Liver (tissue), 9 donors: ENCODE results near the gene PTGIS. TPM values are rescaled to one million over a fixed set of nuclear protein-coding genes. Genes with fewer than 3 reads are reported as not detected.

Source experiments
- DNase-seq: peaks from one replicate; pipeline ENCODE4 v3.0.0-alpha.2; 2017; ENCODE audit warnings: low spot score
- H3K27ac ChIP-seq, 2 donors: one replicate each; pipeline ENCODE4 v1.7.0; 2013; ENCODE audit warnings: inconsistent platforms in 2 of 2, low read length in 2 of 2, control low read depth in 1 of 2, low read depth in 1 of 2, mild to moderate bottlenecking in 1 of 2
- H3K27me3 ChIP-seq, 4 donors: one replicate each; pipeline versions ENCODE4 v1.6.1 to v1.7.0; 2013; ENCODE audit warnings: low read length in 3 of 4, inconsistent platforms in 1 of 4, mild to moderate bottlenecking in 1 of 4, moderate library complexity in 1 of 4; ENCODE audit not compliant: control insufficient read depth in 4 of 4, insufficient read depth in 4 of 4
- H3K36me3 ChIP-seq, 4 donors: one replicate each; pipeline versions ENCODE4 v1.6.1 to v1.7.0; 2013; ENCODE audit warnings: low read length in 3 of 4, mild to moderate bottlenecking in 3 of 4, low read depth in 1 of 4, moderate library complexity in 1 of 4; ENCODE audit not compliant: control insufficient read depth in 4 of 4, insufficient read depth in 3 of 4
- H3K4me1 ChIP-seq, 4 donors: one replicate each; pipeline versions ENCODE4 v1.6.1 to v1.7.0; 2013; ENCODE audit warnings: low read length in 3 of 4, mild to moderate bottlenecking in 3 of 4, moderate library complexity in 1 of 4; ENCODE audit not compliant: control insufficient read depth in 4 of 4, insufficient read depth in 4 of 4
- H3K4me3 ChIP-seq, 3 donors: one replicate each; pipeline versions ENCODE4 v1.6.1 to v1.7.0; 2013; ENCODE audit warnings: low read length in 3 of 3, control low read depth in 1 of 3, low read depth in 1 of 3, mild to moderate bottlenecking in 1 of 3
- H3K9ac ChIP-seq, 2 donors: one replicate each; pipeline ENCODE4 v1.7.0; 2013; ENCODE audit warnings: low read length in 2 of 2, mild to moderate bottlenecking in 2 of 2, moderate library complexity in 2 of 2, control low read depth in 1 of 2, low read depth in 1 of 2
- H3K9me3 ChIP-seq, 4 donors: one replicate each; pipeline versions ENCODE4 v1.6.1 to v1.7.0; 2013; ENCODE audit warnings: low read length in 3 of 4; ENCODE audit not compliant: control insufficient read depth in 4 of 4
- CTCF ChIP-seq: fragments of 150-350 bp; IDR thresholded peaks from 2 replicates; pipeline ENCODE4 v1.5.1; 2017; ENCODE audit warnings: improper control_type of control experiment, low read depth, low read length; ENCODE audit not compliant: missing input control
- EGR1 ChIP-seq, 2 donors: IDR thresholded peaks; 2 replicates each; pipeline ENCODE4 v1.6.1; 2016 to 2018; ENCODE audit warnings: antibody characterized with exemption in 2 of 2, low read depth in 2 of 2
- FOXA1 ChIP-seq: IDR thresholded peaks from 2 replicates; pipeline ENCODE4 v1.6.1; 2016; ENCODE audit warnings: antibody characterized with exemption
- FOXA2 ChIP-seq: IDR thresholded peaks from 2 replicates; pipeline ENCODE4 v1.6.1; 2016; ENCODE audit warnings: antibody characterized with exemption
- GABPA ChIP-seq, 2 donors: IDR thresholded peaks in 1 of 2; conservative IDR thresholded peaks in 1 of 2; 2 replicates each; pipeline ENCODE4 v1.6.1; 2016; ENCODE audit warnings: antibody characterized with exemption in 2 of 2, mild to moderate bottlenecking in 1 of 2, moderate library complexity in 1 of 2
- HNF4A ChIP-seq, 2 donors: conservative IDR thresholded peaks; 2 replicates each; pipeline ENCODE4 v1.6.1; 2016; ENCODE audit warnings: antibody characterized with exemption in 2 of 2, mild to moderate bottlenecking in 2 of 2
- HNF4G ChIP-seq: IDR thresholded peaks from 2 replicates; pipeline ENCODE4 v1.6.1; 2016; ENCODE audit warnings: antibody characterized with exemption
- JUND ChIP-seq, 2 donors: IDR thresholded peaks; 2 replicates each; pipeline ENCODE4 v1.6.1; 2016; ENCODE audit warnings: antibody characterized with exemption in 2 of 2
- NR2F2 ChIP-seq: IDR thresholded peaks from 2 replicates; pipeline ENCODE4 v1.6.1; 2016; ENCODE audit warnings: antibody characterized with exemption
- RAD21 ChIP-seq, 2 donors: IDR thresholded peaks; 2 replicates each; pipeline ENCODE4 v1.6.1; 2016; ENCODE audit warnings: antibody characterized with exemption in 2 of 2, mild to moderate bottlenecking in 2 of 2
- REST ChIP-seq: IDR thresholded peaks from 2 replicates; pipeline ENCODE4 v1.6.1; 2016; ENCODE audit warnings: antibody characterized with exemption, mild to moderate bottlenecking
- RXRA ChIP-seq, 2 donors: IDR thresholded peaks; 2 replicates each; pipeline ENCODE4 v1.6.1; 2017 to 2018; ENCODE audit warnings: antibody characterized with exemption in 2 of 2, mild to moderate bottlenecking in 1 of 2
- SP1 ChIP-seq: IDR thresholded peaks from 2 replicates; pipeline ENCODE4 v1.6.1; 2018; ENCODE audit warnings: antibody characterized with exemption, mild to moderate bottlenecking
- TAF1 ChIP-seq: conservative IDR thresholded peaks from 2 replicates; pipeline ENCODE4 v1.6.1; 2016; ENCODE audit warnings: antibody characterized with exemption, mild to moderate bottlenecking
- YY1 ChIP-seq: IDR thresholded peaks from 2 replicates; pipeline ENCODE4 v1.6.1; 2016; ENCODE audit warnings: antibody characterized with exemption, mild to moderate bottlenecking
- WGBS: extraction: QIAGEN DNeasy Blood & Tissue Kit; methylation state at CpG from one replicate; pipeline ENCODE4 v1.1.7; 2013; 5-methylcytosine and 5-hydroxymethylcytosine counted together
- polyA plus RNA-seq, 2 donors: library from polyadenylated mRNA; stranded (reverse) in 1 of 2; unstranded in 1 of 2; fragments of 200-250 nt in 1 of 2; fragments of >200 nt in 1 of 2; fragmentation: Nextera tagmentation in 1 of 2; extraction: Ambion mirVana in 1 of 2; gene quantifications; one replicate each; pipeline versions ENCODE4 v1.2.1 to v1.2.3, GENCODE V29; 2013 to 2015
- total RNA-seq, 2 donors: library from RNA; depleted of rRNA; stranded (reverse); fragments of >200 nt; gene quantifications; one replicate each; pipeline ENCODE4 v1.2.3, GENCODE V29; 2014
- TF ChIP-seq, protein P1 (sequence below): IDR thresholded peaks from 2 replicates; pipeline ENCODE4 v1.6.1; 2016; ENCODE audit warnings: antibody characterized with exemption
- TF ChIP-seq, protein P2 (sequence below): IDR thresholded peaks from 2 replicates; pipeline ENCODE4 v1.6.1; 2016; ENCODE audit warnings: antibody characterized with exemption
- TF ChIP-seq, protein P3 (sequence below): IDR thresholded peaks from 2 replicates; pipeline ENCODE4 v1.6.1; 2016; ENCODE audit warnings: antibody characterized with exemption
- donor health status: healthy.
- donor health status: healthy.
- donor health status: healthy.
- donor health status: healthy.
- donor health status: healthy.

Gene PTGIS
- total and polyA plus RNA-seq, 4 donors = 2.2 to 6.3 (median 3.8) TPM

DNA sequence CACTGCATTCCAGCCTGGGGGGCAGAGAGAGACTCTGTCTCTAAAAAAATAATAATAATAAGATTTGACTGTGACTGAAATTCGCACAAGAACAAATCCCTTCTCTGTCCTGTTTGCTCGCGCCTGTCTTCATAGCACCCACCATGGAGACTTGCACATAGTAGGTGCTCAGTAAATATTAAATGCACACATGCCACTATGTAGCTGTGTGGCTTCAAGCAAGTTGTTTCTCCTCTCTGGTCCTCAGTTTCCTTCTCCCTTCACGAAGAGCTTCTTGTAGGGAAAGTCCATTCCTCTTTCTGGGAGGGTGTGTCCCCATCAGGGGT, 15.4 kb upstream of the PTGIS start:
- H3K27me3 ChIP-seq = no peaks in the 10 kb centered on the region
- no peak for TF ChIP-seq HNF4G
- no peak for TF ChIP-seq FOXA1
- TF ChIP-seq, protein P1, sequence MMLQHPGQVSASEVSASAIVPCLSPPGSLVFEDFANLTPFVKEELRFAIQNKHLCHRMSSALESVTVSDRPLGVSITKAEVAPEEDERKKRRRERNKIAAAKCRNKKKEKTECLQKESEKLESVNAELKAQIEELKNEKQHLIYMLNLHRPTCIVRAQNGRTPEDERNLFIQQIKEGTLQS = no peak
- TF ChIP-seq HNF4A (conservative IDR thresholded peaks at IDR 0.05) = no peak
- TF ChIP-seq NR2F2 = no peak
- TF ChIP-seq FOXA2 = no peak
- TF ChIP-seq YY1 = no peak
- TF ChIP-seq RAD21 (IDR thresholded peaks at IDR 0.05) = no peak
- TF ChIP-seq RXRA (IDR thresholded peaks at IDR 0.05) = no peak
- no peak for TF ChIP-seq GABPA (IDR thresholded peaks at IDR 0.05 in 1 of 2, conservative IDR thresholded peaks at IDR 0.05 in 1 of 2)
- TF ChIP-seq TAF1 = no peak
- no peak for TF ChIP-seq SP1
- TF ChIP-seq, protein P2, sequence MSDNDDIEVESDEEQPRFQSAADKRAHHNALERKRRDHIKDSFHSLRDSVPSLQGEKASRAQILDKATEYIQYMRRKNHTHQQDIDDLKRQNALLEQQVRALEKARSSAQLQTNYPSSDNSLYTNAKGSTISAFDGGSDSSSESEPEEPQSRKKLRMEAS = no peak
- no peak for TF ChIP-seq CTCF
- no peak for TF ChIP-seq JUND (IDR thresholded peaks at IDR 0.05)
- no peak overlapping the region for H3K4me3 ChIP-seq
- peaks cover 15 to 24% (median 22%) of the 10 kb centered on the region in 4 donors for H3K4me1 ChIP-seq
- H3K36me3 ChIP-seq = no peaks in the 10 kb centered on the region
- peak overlapping the region; percentile 82 to 94 for H3K27ac ChIP-seq
- no peak overlapping the region for H3K9ac ChIP-seq
- 68% methylated on average over 4 of the region's 4 CpGs for WGBS
- H3K9me3 ChIP-seq = peaks cover 0 to 3% (median under 1%) of the 10 kb centered on the region in 4 donors
- DNase-seq = no peak

DNA sequence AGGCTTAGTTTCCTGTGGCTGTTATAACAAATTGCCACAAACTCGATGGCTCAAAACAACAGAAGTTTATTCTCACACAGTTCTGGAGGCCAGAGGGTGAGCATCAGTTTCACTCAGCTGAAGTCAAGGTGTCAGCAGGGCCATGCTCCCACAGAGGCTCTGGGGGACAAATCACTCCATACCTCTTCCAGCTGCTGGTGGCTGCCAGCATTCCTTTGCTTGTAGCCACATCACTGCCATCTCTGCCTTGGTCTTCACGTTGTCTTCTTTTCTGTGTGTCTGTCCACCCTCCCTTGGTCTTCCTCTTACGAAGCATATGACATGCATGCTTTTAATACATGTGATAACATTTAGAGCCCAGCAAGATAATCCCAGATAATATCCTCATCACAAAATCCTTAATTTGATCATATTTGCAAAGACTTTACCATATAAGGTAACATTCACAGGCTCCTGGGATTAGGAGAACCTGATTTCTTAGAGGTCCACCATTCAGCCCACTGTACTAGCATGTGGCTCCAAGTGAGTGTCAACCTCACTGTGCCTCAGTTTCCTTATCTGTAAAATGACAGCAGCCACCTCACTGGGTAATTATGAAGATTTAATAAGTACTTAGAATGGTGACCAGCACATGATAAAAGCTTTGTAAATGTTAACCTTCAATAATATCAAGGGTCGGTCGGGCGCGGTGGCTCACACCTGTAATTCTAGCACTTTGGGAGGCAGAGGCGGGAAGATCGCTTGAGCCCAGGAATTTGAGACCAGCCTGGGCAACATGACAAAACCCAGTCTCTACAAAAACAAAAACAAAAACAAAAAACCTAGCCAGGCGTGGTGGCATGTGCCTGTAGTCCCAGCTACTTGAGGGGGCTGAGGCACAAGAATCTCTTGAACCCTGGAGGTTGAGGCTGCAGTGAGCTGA, 14.7 kb upstream of the PTGIS start:
- 96% methylated on average over 10 of the region's 10 CpGs for WGBS
- Histone ChIP-seq H3K36me3 (no peaks in the 10 kb centered on the region), H3K9ac (no peak overlapping the region), H3K27ac (peak overlapping the region in 1 of 2 donors; percentile 94), H3K4me1 (peaks cover 15 to 24% (median 22%) of the 10 kb centered on the region in 4 donors), H3K27me3 (no peaks in the 10 kb centered on the region), H3K4me3 (no peak overlapping the region), H3K9me3 (peaks cover 0 to 3% (median under 1%) of the 10 kb centered on the region in 4 donors)
- no peak for DNase-seq
- TF ChIP-seq, protein P1 = no peak
- TF ChIP-seq REST (no peak), FOXA1 (no peak), RXRA (IDR thresholded peaks at IDR 0.05) (no peak), CTCF (no peak), RAD21 (IDR thresholded peaks at IDR 0.05) (no peak), FOXA2 (no peak), GABPA (IDR thresholded peaks at IDR 0.05 in 1 of 2, conservative IDR thresholded peaks at IDR 0.05 in 1 of 2) (no peak), EGR1 (IDR thresholded peaks at IDR 0.05; ENCODE audit: low read depth in 2 of 2) (no peak), TAF1 (no peak), NR2F2 (no peak), JUND (IDR thresholded peaks at IDR 0.05) (no peak)
- TF ChIP-seq, protein P3, sequence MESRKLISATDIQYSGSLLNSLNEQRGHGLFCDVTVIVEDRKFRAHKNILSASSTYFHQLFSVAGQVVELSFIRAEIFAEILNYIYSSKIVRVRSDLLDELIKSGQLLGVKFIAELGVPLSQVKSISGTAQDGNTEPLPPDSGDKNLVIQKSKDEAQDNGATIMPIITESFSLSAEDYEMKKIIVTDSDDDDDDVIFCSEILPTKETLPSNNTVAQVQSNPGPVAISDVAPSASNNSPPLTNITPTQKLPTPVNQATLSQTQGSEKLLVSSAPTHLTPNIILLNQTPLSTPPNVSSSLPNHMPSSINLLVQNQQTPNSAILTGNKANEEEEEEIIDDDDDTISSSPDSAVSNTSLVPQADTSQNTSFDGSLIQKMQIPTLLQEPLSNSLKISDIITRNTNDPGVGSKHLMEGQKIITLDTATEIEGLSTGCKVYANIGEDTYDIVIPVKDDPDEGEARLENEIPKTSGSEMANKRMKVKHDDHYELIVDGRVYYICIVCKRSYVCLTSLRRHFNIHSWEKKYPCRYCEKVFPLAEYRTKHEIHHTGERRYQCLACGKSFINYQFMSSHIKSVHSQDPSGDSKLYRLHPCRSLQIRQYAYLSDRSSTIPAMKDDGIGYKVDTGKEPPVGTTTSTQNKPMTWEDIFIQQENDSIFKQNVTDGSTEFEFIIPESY = no peak
